DND-41 (cell line): ENCODE results near the gene ZNF511.
A peak's percentile ranks its signal among the peaks of the same experiment; 100 is the strongest.

Experiments used
- CTCF ChIP-seq: IDR thresholded peaks from 2 replicates; pipeline ENCODE4 v1.5.1; 2012; ENCODE audit warnings: borderline replicate concordance, low read length, moderate library complexity, mild to moderate bottlenecking; ENCODE audit not compliant: poor library complexity, severe bottlenecking; ENCODE audit errors: extremely low read depth
- EZH2 ChIP-seq: IDR thresholded peaks from 3 replicates; pipeline ENCODE4 v1.6.1; 2012; ENCODE audit warnings: borderline replicate concordance, low read depth, mild to moderate bottlenecking, moderate library complexity, low read length, inconsistent platforms; ENCODE audit not compliant: severe bottlenecking

GRCh38 chr10:133318494-133319127, 9.9 kb downstream of the ZNF511 start:
- TF ChIP-seq CTCF = peak; percentile 76
- no peak for TF ChIP-seq EZH2
